Stimulated activated naive CD4-positive, alpha-beta T cell (primary cell): ENCODE measurements around the gene PGBD2.
"Not testable (repeated sequence)": the region's sequence is repeated elsewhere in the genome, so short reads cannot be mapped to it uniquely, and the experiment has no call there.

Experiments used
- DNase-seq, 6 experiments: peaks; one replicate each; lab custom pipeline; 2025; lab: John Stamatoyannopoulos, UW

PGBD2 gene

DNA sequence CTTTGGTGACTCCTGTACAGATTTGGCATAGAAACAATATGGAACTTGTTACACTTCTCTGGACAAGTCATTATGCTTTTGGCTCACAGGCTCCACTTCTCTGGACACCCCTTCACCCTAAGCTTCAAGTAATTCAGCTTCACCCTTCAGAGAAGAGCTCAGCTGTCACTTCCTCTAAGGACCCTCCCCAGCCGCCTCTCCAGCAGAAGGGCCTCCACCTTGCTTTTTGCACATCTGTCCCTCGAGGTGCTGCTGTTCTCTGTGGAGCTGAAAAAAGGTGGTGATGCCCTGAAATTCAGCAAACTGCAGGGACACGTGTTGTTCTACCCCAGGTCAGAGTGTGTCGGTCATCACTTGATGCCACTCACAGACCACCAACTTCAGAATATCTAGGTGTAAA, 19.8 kb downstream of the PGBD2 start:
- not testable (repeated sequence) for DNase-seq

DNA sequence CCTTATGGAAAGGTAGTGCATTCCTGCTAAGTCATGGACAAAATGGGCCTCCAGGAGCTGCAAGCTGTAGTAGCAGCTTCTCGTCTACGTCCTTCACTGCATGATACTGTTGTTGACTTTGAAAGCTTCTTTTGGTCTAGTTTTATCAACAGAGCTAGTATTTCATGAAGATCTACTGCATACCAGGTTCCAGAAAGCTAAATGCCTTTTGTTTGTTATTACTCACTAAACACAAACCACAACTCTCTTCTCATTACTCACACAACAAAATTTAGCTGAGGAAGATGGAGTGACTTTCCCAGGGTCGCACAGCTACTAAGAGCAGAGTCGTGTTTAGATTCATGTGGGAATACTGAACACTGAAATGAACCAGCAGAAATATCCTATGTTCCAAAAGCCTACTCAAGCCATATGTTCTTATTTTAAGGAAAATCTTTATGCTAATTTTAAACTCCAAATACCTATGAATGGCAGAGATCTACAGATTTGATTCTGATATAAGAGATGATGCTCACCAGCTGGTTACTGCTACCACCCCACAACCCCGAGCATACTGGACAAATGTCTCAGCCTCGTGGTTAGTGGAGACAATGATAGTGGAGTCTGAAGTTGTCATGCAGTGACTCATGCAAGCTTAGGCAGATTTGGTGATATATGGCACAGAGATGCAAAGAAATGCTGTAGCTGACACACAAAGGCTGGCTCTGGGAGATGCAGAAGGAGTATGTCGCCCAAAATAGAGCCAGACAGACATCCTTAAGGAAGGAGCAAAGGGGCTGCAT, 20.6 kb downstream of the PGBD2 start:
- DNase-seq: no peak

DNA sequence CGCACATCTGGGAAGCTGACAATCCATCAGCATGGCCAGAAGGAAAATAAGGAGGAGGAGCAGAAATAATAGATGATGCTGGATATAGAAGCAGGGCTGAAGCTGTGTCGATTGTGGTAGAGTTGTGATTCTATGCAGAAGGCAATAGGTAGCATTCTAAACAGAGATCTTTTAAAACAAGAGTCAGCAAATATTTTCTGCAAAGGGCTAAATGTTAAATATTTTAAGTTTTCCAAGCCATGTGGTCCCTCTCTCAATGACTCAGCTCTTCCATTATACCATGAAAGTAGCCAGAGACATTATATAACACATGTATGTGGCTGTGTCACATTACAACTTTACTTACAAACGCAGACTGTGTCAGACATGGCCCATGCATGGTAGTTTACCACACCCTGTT, 21.2 kb downstream of the PGBD2 start:
- DNase-seq: not testable (repeated sequence)

DNA sequence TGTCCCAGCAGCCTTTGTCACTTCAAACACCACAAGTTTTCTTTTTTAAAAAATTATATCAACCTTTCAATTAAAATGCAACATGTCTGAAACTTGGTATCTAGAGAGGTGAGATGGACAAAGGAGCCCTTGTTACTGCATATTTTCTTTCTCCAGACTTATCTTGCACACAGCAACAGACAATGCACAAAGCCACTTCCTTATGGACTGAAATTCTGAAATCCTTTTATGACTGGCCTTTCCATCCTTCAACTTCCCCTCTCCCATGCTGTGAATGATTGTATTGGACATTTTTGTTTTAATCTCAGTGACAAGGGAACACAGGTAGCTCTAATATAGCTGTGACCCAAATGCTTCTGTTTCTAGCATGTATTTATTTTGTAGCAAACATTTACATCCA, 22.1 kb downstream of the PGBD2 start:
- DNase-seq: not testable (repeated sequence)

DNA sequence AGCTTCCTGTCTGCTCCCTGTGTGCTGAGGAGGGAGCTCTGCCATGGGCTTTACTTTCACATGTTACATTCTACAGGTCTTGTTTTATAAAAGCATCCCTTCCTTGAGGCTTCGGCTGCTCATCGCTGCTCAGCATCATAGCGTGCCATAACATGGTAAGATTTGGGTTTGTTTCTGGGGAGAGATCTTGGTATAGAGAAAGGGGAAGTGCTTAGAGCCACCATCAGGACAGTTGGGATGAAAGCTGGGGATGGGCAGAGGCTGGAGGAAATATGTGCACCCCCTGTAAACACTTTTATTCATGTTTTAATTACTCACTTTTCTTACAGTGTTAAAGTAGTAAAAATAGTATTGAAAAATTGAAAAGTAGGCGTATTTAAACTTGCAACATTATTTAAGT, 24.0 kb downstream of the PGBD2 start:
- DNase-seq: not testable (repeated sequence)

DNA sequence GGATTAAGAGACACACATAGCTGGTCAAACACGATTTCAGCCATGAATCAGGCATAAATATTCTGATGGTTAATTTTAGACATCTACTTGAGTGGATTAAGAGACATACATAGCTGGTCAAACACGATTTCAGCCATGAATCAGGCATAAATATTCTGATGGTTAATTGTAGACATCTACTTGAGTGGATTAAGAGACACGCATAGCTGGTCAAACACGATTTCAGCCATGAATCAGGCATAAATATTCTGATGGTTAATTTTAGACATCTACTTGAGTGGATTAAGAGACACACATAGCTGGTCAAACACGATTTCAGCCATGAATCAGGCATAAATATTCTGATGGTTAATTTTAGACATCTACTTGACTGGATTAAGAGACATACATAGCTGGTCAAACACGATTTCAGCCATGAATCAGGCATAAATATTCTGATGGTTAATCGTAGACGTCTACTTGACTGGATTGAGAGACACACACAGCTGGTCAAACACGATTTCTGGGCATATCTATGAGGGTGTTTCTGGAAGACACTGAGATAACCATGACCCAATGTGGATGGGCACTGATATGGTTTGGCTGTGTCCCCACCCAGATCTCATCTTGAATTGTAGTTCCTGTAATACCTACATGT, 32.3 kb downstream of the PGBD2 start:
- not testable (repeated sequence) for DNase-seq

DNA sequence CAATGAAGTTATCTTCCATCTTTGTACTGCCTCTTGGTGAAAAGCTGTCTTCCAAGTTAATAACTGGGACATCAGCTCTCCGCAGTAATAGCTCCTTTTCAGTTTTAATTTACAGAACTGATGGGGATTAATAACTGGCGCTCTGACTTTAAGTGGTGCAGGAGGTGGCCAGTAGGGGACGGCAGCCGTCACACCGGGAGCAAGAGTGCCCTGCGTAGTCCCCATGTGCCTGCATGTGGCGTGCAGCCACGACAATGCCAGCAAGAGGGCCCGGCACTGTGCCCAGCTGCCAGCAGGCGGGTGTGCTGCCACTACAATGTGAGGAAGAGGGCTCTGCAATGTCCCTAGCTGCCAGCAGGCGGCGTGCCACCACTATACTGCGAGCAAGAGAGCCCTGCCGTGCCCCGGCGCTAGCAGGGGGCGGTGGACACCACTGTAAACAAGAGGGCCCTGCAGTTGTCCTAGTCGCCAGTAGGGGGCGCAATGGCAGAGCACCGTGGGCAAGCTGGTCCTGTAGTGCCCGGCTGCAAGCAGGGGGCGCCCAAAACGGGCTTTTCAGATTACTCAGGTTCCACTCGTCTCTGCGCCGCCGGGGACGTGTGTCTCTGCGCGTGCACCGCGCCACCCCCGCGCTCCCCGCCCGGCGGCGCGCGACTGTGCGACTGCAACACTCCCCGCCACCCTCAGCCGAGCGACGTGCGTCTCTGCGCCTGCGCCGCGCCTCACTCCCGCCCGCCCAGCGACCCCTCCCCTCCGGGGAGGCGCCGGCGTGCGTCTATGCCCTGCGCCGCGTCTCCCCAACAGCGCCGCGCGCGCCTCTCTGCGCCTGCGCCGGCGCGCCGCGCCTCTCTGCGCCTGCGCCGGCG, 38.3 kb downstream of the PGBD2 start:
- DNase-seq: not testable (repeated sequence)

DNA sequence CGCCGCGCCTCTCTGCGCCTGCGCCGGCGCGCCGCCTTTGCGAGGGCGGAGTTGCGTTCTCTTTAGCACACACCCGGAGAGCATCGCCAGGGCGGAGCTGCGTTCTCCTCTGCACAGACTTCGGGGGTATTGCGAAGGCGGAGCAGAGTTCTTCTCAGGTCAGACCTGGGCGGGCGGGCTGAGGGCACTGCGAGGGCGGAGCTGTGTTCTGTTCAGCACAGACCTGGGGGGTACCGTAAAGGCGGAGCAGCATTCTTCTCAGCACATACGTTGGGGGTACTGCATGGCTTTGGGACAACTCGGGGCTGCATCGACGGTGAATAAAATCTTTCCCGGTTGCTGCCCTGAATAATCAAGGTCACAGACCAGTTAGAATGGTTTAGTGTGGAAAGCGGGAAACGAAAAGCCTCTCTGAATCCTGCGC, 39.0 kb downstream of the PGBD2 start:
- DNase-seq: not testable (repeated sequence)

DNA sequence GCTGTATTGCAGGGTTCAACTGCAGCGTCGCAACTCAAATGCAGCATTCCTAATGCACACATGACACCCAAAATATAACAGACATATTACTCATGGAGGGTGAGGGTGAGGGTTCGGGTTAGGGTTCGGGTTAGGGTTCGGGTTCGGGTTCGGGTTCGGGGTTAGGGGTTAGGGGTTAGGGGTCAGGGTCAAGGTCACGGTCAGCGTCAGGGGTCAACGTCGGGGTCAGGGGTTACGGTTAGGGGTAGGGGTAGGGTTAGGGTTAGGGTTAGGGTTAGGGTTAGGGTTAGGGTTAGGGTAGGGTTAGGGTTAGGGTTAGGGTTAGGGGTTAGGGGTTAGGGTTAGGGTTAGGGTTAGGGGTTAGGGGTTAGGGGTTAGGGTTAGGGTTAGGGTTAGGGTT, 39.4 kb downstream of the PGBD2 start:
- not testable (repeated sequence) for DNase-seq

DNA sequence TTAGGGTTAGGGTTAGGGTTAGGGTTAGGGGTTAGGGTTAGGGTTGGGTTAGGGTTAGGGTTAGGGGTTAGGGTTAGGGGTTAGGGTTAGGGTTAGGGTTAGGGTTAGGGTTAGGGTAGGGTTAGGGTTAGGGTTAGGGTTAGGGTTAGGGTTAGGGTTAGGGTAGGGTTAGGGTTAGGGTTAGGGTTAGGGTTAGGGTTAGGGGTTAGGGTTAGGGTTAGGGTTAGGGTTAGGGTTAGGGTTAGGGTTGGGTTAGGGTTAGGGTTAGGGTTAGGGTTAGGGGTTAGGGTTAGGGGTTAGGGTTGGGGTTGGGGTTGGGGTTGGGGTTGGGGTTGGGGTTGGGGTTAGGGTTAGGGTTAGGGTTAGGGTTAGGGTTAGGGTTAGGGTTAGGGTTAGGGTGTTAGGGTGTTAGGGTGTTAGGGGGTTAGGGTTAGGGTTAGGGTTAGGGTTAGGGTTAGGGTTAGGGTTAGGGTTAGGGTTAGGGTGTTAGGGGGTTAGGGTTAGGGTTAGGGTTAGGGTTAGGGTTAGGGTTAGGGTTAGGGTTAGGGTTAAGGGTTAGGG, 39.9 kb downstream of the PGBD2 start:
- not testable (repeated sequence) for DNase-seq
